ENCODE results near the gene APOL6.

The APOL6 gene

DNA sequence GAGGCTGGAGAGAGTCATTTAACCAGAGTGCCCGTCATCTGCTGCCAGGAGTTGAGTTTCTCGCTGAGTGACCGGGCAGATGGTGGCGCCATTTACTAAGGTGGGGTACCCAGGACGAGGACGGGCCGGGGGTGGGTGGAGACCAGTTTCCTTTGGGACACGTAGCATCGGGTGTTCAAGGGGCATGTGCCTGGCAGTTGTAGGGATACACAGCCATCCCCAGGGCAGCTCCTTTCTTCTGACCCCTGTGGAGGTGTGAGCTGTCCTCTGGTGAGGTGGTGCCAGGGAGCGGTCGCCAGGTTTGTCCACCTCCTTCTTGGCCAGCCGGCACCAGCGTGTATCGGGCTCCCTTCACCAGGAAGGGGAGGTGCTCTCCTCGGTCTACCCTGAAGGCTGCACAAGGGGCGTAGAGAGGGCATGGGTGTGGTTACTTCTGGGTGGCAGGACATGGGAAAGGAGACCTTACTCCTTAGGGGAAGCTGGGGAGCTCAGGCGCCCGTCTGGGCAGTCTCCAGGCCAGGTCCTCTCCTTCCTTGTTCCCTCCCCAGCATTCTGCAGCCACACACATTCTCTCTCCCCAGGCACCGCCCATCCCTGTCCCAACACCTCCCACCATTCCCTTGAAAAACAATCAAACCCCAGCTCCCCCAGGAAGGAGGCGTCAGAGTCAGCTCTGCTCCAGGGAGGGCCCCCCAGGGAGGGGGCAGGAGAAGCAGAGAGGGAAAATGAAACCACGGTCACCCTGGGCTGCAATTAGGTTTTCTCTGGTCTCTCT is 20.8 kb upstream of the APOL6 start:
- Mint-ChIP-seq H3K27me3 (ENCODE audit: low read depth, poor library complexity) (peaks cover 25% of the 10 kb centered on the region), H3K4me3 (peak overlapping the region; percentile 81), H3K27ac (no peak overlapping the region), H3K9me3 (peaks cover 4% of the 10 kb centered on the region), H3K36me3 (ENCODE audit: low read depth) (no peaks in the 10 kb centered on the region), H3K4me1 (peaks cover 38% of the 10 kb centered on the region)
- TF ChIP-seq, protein P1, sequence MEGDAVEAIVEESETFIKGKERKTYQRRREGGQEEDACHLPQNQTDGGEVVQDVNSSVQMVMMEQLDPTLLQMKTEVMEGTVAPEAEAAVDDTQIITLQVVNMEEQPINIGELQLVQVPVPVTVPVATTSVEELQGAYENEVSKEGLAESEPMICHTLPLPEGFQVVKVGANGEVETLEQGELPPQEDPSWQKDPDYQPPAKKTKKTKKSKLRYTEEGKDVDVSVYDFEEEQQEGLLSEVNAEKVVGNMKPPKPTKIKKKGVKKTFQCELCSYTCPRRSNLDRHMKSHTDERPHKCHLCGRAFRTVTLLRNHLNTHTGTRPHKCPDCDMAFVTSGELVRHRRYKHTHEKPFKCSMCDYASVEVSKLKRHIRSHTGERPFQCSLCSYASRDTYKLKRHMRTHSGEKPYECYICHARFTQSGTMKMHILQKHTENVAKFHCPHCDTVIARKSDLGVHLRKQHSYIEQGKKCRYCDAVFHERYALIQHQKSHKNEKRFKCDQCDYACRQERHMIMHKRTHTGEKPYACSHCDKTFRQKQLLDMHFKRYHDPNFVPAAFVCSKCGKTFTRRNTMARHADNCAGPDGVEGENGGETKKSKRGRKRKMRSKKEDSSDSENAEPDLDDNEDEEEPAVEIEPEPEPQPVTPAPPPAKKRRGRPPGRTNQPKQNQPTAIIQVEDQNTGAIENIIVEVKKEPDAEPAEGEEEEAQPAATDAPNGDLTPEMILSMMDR (IDR thresholded peaks at IDR 0.05): peak; percentile 14
- DNase-seq: peak; percentile 55

- Mint-ChIP-seq H3K36me3 (ENCODE audit: low read depth) (no peaks in the 10 kb centered on the region), H3K4me3 (no peak overlapping the region), H3K27ac (no peak overlapping the region), H3K4me1 (peaks cover 36% of the 10 kb centered on the region), H3K27me3 (ENCODE audit: low read depth, poor library complexity) (peaks cover 20% of the 10 kb centered on the region), H3K9me3 (peaks cover 7% of the 10 kb centered on the region)
- TF ChIP-seq, protein P1 (IDR thresholded peaks at IDR 0.05): no peak
- DNase-seq: no peak
These were observed 19.5 kb upstream of the APOL6 start for GRCh38 chr22:35628732-35629131.

GRCh38 chr22:35629406-35630216 is 18.6 kb upstream of the APOL6 start:
- H3K9me3 Mint-ChIP-seq: peaks cover 7% of the 10 kb centered on the region
- H3K27me3 Mint-ChIP-seq (ENCODE audit: low read depth, poor library complexity): peaks cover 20% of the 10 kb centered on the region
- no peak for DNase-seq
- peaks cover 31% of the 10 kb centered on the region for H3K4me1 Mint-ChIP-seq
- peak overlapping the region; percentile 23 for H3K4me3 Mint-ChIP-seq
- no peaks in the 10 kb centered on the region for H3K36me3 Mint-ChIP-seq (ENCODE audit: low read depth)
- TF ChIP-seq, protein P1 (IDR thresholded peaks at IDR 0.05): no peak
- peak overlapping the region; percentile 79 for H3K27ac Mint-ChIP-seq

DNA sequence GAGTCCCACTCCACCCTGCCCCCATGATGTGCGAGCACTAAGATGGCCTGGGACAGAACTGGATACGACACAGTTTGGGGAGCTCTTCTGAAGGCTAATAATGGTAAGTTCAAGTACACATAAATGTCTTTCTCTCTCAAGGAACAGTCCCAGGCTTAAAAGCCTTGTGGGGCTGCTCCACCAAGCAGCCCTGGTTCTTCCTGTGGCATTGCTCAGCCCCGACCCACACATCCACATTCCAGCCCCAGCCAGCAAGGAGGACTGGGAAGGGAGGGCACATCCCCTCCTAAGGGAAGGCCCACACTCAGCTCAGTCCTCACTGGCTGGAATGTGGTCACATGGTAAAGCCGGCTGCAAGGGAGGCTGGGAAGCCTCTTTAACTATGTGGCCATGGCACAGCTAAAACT is 17.9 kb upstream of the APOL6 start:
- H3K27me3 Mint-ChIP-seq (ENCODE audit: low read depth, poor library complexity): peaks cover 20% of the 10 kb centered on the region
- no peak overlapping the region for H3K27ac Mint-ChIP-seq
- DNase-seq: no peak
- H3K4me3 Mint-ChIP-seq: no peak overlapping the region
- TF ChIP-seq, protein P1 (IDR thresholded peaks at IDR 0.05): no peak
- no peaks in the 10 kb centered on the region for H3K36me3 Mint-ChIP-seq (ENCODE audit: low read depth)
- peaks cover 31% of the 10 kb centered on the region for H3K4me1 Mint-ChIP-seq
- peaks cover 7% of the 10 kb centered on the region for H3K9me3 Mint-ChIP-seq

- Mint-ChIP-seq H3K27ac (no peak overlapping the region), H3K27me3 (ENCODE audit: low read depth, poor library complexity) (peaks cover 17% of the 10 kb centered on the region), H3K4me3 (no peak overlapping the region), H3K4me1 (peaks cover 31% of the 10 kb centered on the region), H3K9me3 (peaks cover 7% of the 10 kb centered on the region), H3K36me3 (ENCODE audit: low read depth) (no peaks in the 10 kb centered on the region)
- no peak for DNase-seq
- TF ChIP-seq, protein P1 (IDR thresholded peaks at IDR 0.05): no peak
These were observed 17.4 kb upstream of the APOL6 start for GRCh38 chr22:35630891-35631290.
